HG02884 (cell line): Measurements from ENCODE around the gene LRP1-AS.

Experiments
- ATAC-seq: cut with Tn5 transposase; IDR thresholded peaks from one replicate; pipeline ENCODE4 v1.9.1; 2021; ENCODE audit warnings: mild to moderate bottlenecking, moderate library complexity; ENCODE audit not compliant: unreplicated experiment

The LRP1-AS gene

GRCh38 chr12:57160741-57161140, 13.3 kb upstream of the LRP1-AS start:
- no peak for ATAC-seq

GRCh38 chr12:57160040-57160439, 12.6 kb upstream of the LRP1-AS start:
- no peak for ATAC-seq

GRCh38 chr12:57159311-57159710, 11.9 kb upstream of the LRP1-AS start:
- no peak for ATAC-seq

GRCh38 chr12:57158665-57159064, 11.2 kb upstream of the LRP1-AS start:
- ATAC-seq, result no peak

GRCh38 chr12:57158186-57158585, 10.8 kb upstream of the LRP1-AS start:
- ATAC-seq, result no peak

- no peak for ATAC-seq
These were observed 10.3 kb upstream of the LRP1-AS start for GRCh38 chr12:57157588-57158173.

- no peak for ATAC-seq
These were observed 9.4 kb upstream of the LRP1-AS start for GRCh38 chr12:57156701-57157403.

GRCh38 chr12:57154804-57155434, 7.5 kb upstream of the LRP1-AS start:
- ATAC-seq, result no peak

GRCh38 chr12:57154076-57154475, 6.7 kb upstream of the LRP1-AS start:
- no peak for ATAC-seq

GRCh38 chr12:57153415-57153997, 6.1 kb upstream of the LRP1-AS start:
- no peak for ATAC-seq

GRCh38 chr12:57152639-57153038, 5.2 kb upstream of the LRP1-AS start:
- no peak for ATAC-seq

GRCh38 chr12:57151741-57152630, 4.6 kb upstream of the LRP1-AS start:
- ATAC-seq, result no peak

- no peak for ATAC-seq
These were observed 3.1 kb upstream of the LRP1-AS start for GRCh38 chr12:57150400-57151000.

GRCh38 chr12:57149245-57149900, 2.0 kb upstream of the LRP1-AS start:
- ATAC-seq, result no peak

GRCh38 chr12:57148469-57149244, 1.2 kb upstream of the LRP1-AS start:
- no peak for ATAC-seq

GRCh38 chr12:57146092-57146491, 1.3 kb downstream of the LRP1-AS start:
- ATAC-seq, result no peak

GRCh38 chr12:57145460-57146059, 1.9 kb downstream of the LRP1-AS start:
- no peak for ATAC-seq

- ATAC-seq, result no peak
These were observed 4.0 kb downstream of the LRP1-AS start for GRCh38 chr12:57143454-57143853.

- no peak for ATAC-seq
These were observed 4.7 kb downstream of the LRP1-AS start for GRCh38 chr12:57142727-57143126.
